HG03097 (cell line): ENCODE data around the gene TTC16.

Source experiments
- ATAC-seq: cut with Tn5 transposase; IDR thresholded peaks from one replicate; pipeline ENCODE4 v1.9.1; 2021; ENCODE audit not compliant: unreplicated experiment, low FRiP score

TTC16 gene, protein sequence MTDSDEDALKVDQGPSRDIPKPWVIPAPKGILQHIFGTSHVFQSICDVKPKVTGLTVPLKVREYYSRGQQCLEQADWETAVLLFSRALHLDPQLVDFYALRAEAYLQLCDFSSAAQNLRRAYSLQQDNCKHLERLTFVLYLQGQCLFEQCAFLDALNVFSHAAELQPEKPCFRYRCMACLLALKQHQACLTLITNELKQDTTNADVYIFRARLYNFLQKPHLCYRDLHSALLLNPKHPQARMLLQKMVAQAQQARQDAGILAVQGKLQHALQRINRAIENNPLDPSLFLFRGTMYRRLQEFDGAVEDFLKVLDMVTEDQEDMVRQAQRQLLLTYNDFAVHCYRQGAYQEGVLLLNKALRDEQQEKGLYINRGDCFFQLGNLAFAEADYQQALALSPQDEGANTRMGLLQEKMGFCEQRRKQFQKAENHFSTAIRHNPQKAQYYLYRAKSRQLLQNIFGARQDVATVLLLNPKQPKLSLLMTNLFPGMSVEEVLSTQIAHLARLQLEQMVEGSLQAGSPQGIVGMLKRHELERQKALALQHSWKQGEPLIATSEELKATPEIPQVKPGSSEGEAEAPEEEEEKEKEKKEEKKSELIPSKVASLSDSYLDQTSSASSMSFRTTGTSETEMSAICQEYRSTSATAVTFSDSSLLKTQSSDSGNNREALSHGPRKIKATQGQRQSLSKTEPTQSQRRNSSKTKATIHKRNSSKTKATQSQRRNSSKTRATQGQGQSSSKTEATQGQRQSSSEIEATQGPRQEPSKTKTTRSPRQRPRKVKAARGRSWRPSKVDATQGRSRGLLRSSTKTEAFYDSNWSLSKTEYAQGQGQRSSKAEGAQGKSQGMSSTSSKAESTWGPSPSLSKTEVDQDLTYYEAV

DNA sequence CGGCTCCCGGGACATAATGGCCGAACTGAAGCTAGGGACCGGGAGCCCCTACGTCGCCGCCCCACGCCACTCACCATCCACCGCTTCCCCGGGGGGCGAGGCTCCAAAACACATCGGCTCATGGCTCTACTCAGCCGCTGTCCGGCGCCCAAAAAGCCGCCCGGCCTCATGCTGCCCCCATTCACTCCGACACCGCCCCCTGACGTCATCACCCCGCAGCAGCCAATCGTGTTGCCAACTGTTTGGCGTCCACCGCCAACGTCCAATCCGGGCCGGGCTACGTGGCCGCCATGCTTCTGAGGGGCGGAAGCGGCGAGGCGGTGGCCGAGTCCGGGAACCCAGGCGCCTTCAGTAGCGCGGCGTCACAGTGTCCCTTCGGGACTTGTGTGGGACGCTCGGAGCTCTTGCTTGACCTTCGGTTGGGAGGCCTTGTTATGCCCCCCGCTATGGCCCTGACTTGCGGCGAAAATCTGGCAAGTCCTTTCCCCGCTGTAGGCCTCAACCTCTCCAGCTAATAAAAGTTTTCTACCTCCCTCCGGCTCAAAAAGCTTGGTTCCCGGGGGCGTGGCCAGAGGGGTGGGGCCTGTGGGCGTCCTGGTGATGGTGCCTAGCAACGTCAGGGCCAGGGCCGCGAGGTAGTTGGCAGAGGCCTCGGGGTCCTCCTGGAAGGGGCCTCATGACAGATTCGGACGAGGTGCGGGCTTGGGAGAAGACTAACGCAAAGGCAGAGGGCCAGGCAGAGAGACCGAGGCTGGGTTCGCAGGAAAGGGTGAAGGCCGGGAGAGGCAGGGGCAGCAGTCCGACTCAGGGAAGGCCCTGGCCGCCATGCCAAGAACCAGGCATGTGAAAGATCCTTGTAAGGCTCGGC lies at the start of gene TTC16, which contains the start of gene PTRH1:
Gene TTC16, plus strand, starts transcription at position 610 of the 868 bp plus-strand sequence. Its CDS starts 67 bp downstream, at position 677.
Gene PTRH1, minus strand, starts transcription at position 194 of the 868 bp plus-strand sequence. Its CDS starts 24 bp downstream, at position 170.
- peak; percentile 96 for ATAC-seq

GRCh38 chr9:127667127-127667844 lies 48.6 kb upstream of the TTC16 start:
- no peak for ATAC-seq

DNA sequence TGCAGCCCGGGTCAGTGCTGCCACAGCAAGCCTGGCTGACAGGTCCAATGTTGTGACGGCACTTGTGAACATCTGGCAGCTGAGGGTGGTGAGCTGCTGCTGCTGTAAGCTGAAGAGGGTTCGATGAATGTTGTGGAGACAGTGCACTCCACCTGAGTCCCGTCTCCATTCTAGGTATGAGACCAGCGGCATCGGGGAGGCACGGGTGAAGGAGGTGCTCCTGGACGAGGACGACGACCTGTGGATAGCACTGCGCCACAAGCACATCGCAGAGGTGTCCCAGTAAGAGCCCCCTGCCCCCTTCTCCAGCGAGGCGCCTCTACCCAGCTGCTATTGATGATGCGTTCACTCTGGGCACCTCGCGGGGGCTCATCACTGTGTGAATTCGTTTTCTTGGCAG lies 48.0 kb upstream of the TTC16 start:
- ATAC-seq = no peak

GRCh38 chr9:127673234-127673633 lies 42.6 kb upstream of the TTC16 start:
- ATAC-seq = no peak

- ATAC-seq = no peak
These were observed 39.2 kb upstream of the TTC16 start for GRCh38 chr9:127676638-127677037.

- ATAC-seq = no peak
These were observed 36.4 kb upstream of the TTC16 start for GRCh38 chr9:127679506-127679905.

DNA sequence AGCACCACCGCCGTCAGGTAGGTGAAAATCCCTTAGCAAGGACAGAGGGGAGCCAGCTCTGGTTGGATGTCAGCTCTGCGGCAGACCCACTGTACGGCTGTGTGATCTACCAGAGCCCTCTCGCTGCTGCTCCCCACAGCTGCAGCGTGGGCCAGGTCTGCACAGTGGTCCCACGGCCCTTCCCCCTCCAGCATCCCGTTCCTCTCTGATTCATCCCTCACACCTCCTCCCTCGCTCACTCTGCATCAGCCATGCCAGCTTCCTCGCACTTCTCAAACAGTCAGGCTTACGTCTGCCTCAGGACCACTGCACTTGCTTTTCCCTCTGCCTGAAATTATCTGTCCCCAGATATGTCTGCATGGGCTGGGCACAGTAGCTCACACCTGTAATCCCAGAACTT lies 35.7 kb upstream of the TTC16 start:
- ATAC-seq = no peak

DNA sequence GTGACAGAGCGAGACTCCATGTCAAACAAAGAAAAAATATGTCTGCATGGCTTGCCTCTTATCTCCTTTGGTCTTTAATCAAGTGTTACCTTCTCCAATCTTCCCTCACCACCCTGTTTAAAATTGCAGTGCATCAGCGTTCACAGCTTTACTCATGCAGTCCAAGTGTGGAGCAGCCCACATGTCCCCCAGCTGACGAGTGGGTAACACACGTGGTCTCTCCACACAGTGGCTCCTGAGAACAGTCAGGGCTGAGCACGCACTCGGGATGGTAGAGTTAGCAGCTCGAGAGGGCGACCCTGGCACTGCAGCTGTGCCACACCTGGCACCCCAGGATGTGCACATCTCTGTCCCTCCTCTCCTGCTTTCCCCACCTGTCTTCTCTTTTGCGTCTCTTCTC lies 35.0 kb upstream of the TTC16 start:
- no peak for ATAC-seq

- no peak for ATAC-seq
These were observed 33.3 kb upstream of the TTC16 start for GRCh38 chr9:127682351-127683136.

DNA sequence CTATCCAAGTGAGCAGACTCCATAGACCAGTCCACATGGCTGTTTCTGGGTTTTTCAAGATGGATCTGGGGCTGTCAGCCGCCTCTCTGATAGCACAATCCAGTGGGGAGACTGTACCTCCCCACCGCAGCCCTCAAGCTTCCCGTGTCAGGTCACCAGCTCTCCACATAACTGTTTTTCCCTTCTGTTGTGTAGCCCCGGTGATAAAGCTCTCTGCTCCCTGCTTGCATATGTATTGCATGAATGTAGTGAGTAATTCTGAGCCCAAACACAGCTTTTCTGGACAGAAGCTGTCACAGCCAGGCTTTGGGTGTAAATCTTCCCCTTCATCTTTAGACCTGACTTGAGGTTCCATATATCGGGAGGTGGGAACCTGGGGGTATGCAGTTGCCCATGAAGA lies 32.2 kb upstream of the TTC16 start:
- no peak for ATAC-seq

GRCh38 chr9:127684576-127684975 lies 31.3 kb upstream of the TTC16 start:
- no peak for ATAC-seq

GRCh38 chr9:127686461-127687393 lies 29.2 kb upstream of the TTC16 start:
- no peak for ATAC-seq

- no peak for ATAC-seq
These were observed 26.4 kb upstream of the TTC16 start for GRCh38 chr9:127689329-127690000.

DNA sequence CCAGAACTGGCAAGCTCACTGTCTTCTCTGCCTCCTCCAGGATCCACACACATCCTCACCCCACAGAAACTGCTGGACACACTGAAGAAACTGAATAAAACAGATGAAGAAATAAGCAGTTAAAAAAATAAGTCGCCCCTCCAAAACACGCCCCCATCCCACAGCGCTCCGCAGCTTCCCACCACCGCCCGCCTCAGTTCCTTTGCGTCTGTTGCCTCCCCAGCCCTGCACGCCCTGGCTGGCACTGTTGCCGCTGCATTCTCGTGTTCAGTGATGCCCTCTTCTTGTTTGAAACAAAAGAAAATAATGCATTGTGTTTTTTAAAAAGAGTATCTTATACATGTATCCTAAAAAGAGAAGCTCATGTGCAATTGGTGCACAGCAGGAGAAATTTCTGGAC lies 25.1 kb upstream of the TTC16 start:
- no peak for ATAC-seq

GRCh38 chr9:127692071-127692470 lies 23.8 kb upstream of the TTC16 start:
- ATAC-seq = no peak

DNA sequence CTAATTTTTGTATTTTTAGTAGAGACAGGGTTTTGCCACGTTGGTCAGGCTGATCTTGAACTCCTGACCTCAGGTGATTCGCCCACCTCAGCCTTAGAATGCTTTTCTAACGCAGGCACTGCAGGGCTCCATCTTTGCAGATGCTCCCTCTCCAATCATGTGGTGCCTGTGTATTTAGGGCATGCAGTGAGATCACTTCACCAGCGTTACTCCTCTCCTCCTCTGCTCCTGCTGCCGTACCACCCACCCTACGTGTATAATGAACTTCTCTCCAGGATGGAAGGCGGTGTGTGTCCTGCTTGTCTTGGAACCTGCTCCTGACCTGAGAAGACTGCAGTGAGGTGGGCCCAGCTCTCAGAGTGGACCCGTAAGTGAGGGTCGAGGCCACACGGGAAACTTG lies 22.7 kb upstream of the TTC16 start:
- ATAC-seq = no peak

DNA sequence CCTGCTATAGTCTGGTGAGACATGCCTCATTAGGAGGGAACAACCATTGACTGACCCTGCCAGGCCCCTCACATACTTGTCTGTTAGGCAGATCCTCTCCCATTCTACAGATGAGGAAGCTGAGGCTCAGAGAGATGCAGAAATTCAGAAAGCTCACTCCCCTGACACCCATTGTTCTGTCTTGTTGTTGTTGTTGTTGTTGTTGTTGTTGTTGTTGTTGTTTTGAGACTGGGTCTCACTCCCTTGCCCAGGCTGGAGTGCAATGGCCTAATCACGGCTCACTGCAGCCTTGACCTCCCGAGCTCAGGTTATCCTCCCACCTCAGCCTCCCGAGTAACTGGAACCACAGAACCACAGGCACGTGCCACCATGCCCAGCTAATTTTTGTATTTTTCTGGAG lies 22.2 kb upstream of the TTC16 start:
- no peak for ATAC-seq
